Activated naive CD4-positive, alpha-beta T cell treated with anti-CD3 and anti-CD28 coated beads for 36 hours (primary cell): Measurements from ENCODE around the gene DCDC1. TPM values are rescaled to one million over a fixed set of nuclear protein-coding genes. Genes with fewer than 3 reads are reported as not detected.
"Not testable (repeated sequence)": the region's sequence is repeated elsewhere in the genome, so short reads cannot be mapped to it uniquely, and the experiment has no call there.

ENCODE experiments used
- CTCF ChIA-PET: fragments of 350-600 bp; sonication (Branson Sonifier 250); formaldehyde crosslinking; loops from one replicate; lab custom pipeline; 2021; ENCODE audit warnings: antibody characterized with exemption; lab: Charles Lee
- DNase-seq: peaks from one replicate; pipeline ENCODE4 v3.0.0-alpha.2; 2020
- H3K27ac Mint-ChIP-seq: one replicate; pipeline ENCODE4 v1.8.0; 2021; ENCODE audit warnings: mild to moderate bottlenecking, mixed read lengths
- H3K27me3 Mint-ChIP-seq: one replicate; pipeline ENCODE4 v1.8.0; 2021; ENCODE audit warnings: low read depth, mixed read lengths
- H3K36me3 Mint-ChIP-seq: one replicate; pipeline ENCODE4 v1.8.0; 2021; ENCODE audit warnings: low read depth, mixed read lengths
- H3K4me1 Mint-ChIP-seq: one replicate; pipeline ENCODE4 v1.8.0; 2021; ENCODE audit warnings: low read depth, mixed read lengths
- H3K4me3 Mint-ChIP-seq: one replicate; pipeline ENCODE4 v1.8.0; 2021; ENCODE audit warnings: mild to moderate bottlenecking, moderate library complexity, mixed read lengths
- H3K9me3 Mint-ChIP-seq: one replicate; pipeline ENCODE4 v1.8.0; 2021; ENCODE audit warnings: mixed read lengths
- intact Hi-C: fragments of 100-400 bp; cut with micrococcal nuclease; formaldehyde crosslinking; loops from one replicate; pipeline ENCODE4 v1.15.1; 2023
- total RNA-seq, 2 experiments: library from RNA; stranded (reverse); gene quantifications; one replicate each; pipeline ENCODE4 v1.2.3, GENCODE V29; 2021

DCDC1 gene
- total RNA-seq, 2 experiments from 2014 or later: 0.25 TPM; not detected in 1

GRCh38 chr11:30990625-30991296, 378.8 kb downstream of the DCDC1 start:
- Mint-ChIP-seq H3K36me3 (no peaks in the 10 kb centered on the region), H3K27me3 (no peaks in the 10 kb centered on the region)
- intact Hi-C loops: no loop called here

GRCh38 chr11:30987819-30988218, 381.7 kb downstream of the DCDC1 start:
- H3K36me3 Mint-ChIP-seq: no peaks in the 10 kb centered on the region
- CTCF ChIA-PET: no interaction called here
- no peak for DNase-seq
- no peaks in the 10 kb centered on the region for H3K9me3 Mint-ChIP-seq
- H3K4me1 Mint-ChIP-seq: no peaks in the 10 kb centered on the region
- intact Hi-C loops: no loop called here
- no peak overlapping the region for H3K27ac Mint-ChIP-seq
- H3K27me3 Mint-ChIP-seq: no peaks in the 10 kb centered on the region
- no peak overlapping the region for H3K4me3 Mint-ChIP-seq

More at GRCh38 chr11:30990625-30991296, 378.8 kb downstream of the DCDC1 start:
- DNase-seq: no peak
- CTCF ChIA-PET: no interaction called here
- Mint-ChIP-seq H3K9me3 (no peaks in the 10 kb centered on the region), H3K4me1 (no peaks in the 10 kb centered on the region), H3K27ac (no peak overlapping the region), H3K4me3 (no peak overlapping the region)

GRCh38 chr11:30985536-30985935, 384.0 kb downstream of the DCDC1 start:
- no peaks in the 10 kb centered on the region for H3K27me3 Mint-ChIP-seq
- no peaks in the 10 kb centered on the region for H3K9me3 Mint-ChIP-seq
- no peak overlapping the region for H3K4me3 Mint-ChIP-seq
- H3K4me1 Mint-ChIP-seq: no peaks in the 10 kb centered on the region
- DNase-seq: no peak
- intact Hi-C loops: no loop called here
- CTCF ChIA-PET: no interaction called here
- no peak overlapping the region for H3K27ac Mint-ChIP-seq
- no peaks in the 10 kb centered on the region for H3K36me3 Mint-ChIP-seq

- CTCF ChIA-PET: no interaction called here
- DNase-seq: no peak
- H3K4me1 Mint-ChIP-seq: no peaks in the 10 kb centered on the region
- no peaks in the 10 kb centered on the region for H3K36me3 Mint-ChIP-seq
- H3K27me3 Mint-ChIP-seq: no peaks in the 10 kb centered on the region
- no peak overlapping the region for H3K4me3 Mint-ChIP-seq
- H3K27ac Mint-ChIP-seq: no peak overlapping the region
- intact Hi-C loops: no loop called here
- H3K9me3 Mint-ChIP-seq: no peaks in the 10 kb centered on the region
Measured at GRCh38 chr11:30984827-30985226, 384.7 kb downstream of the DCDC1 start.

GRCh38 chr11:30984442-30984816, 385.1 kb downstream of the DCDC1 start:
- CTCF ChIA-PET: no interaction called here
- H3K27me3 Mint-ChIP-seq: no peaks in the 10 kb centered on the region

GRCh38 chr11:30983776-30984441, 385.6 kb downstream of the DCDC1 start:
- DNase-seq: no peak
- no peaks in the 10 kb centered on the region for H3K27me3 Mint-ChIP-seq
- H3K4me3 Mint-ChIP-seq: no peak overlapping the region
- no peaks in the 10 kb centered on the region for H3K9me3 Mint-ChIP-seq
- H3K4me1 Mint-ChIP-seq: no peaks in the 10 kb centered on the region
- CTCF ChIA-PET: no interaction called here
- H3K36me3 Mint-ChIP-seq: no peaks in the 10 kb centered on the region
- H3K27ac Mint-ChIP-seq: no peak overlapping the region
- intact Hi-C loops: no loop called here

More at GRCh38 chr11:30984442-30984816, 385.1 kb downstream of the DCDC1 start:
- Mint-ChIP-seq H3K9me3 (no peaks in the 10 kb centered on the region), H3K36me3 (no peaks in the 10 kb centered on the region), H3K4me3 (no peak overlapping the region), H3K4me1 (no peaks in the 10 kb centered on the region), H3K27ac (no peak overlapping the region)
- no peak for DNase-seq
- intact Hi-C loops: no loop called here

- no peak overlapping the region for H3K27ac Mint-ChIP-seq
- no peak overlapping the region for H3K4me3 Mint-ChIP-seq
- DNase-seq: no peak
- H3K36me3 Mint-ChIP-seq: no peaks in the 10 kb centered on the region
- no peaks in the 10 kb centered on the region for H3K9me3 Mint-ChIP-seq
- intact Hi-C loops: no loop called here
- H3K4me1 Mint-ChIP-seq: no peaks in the 10 kb centered on the region
- H3K27me3 Mint-ChIP-seq: no peaks in the 10 kb centered on the region
- CTCF ChIA-PET: no interaction called here
Measured at GRCh38 chr11:30983143-30983542, 386.4 kb downstream of the DCDC1 start.

GRCh38 chr11:30967579-30967978, 402.0 kb downstream of the DCDC1 start:
- Mint-ChIP-seq H3K27me3 (peaks cover 2% of the 10 kb centered on the region), H3K36me3 (no peaks in the 10 kb centered on the region), H3K9me3 (peaks cover 10% of the 10 kb centered on the region), H3K4me1 (no peaks in the 10 kb centered on the region), H3K4me3 (no peak overlapping the region), H3K27ac (no peak overlapping the region)
- intact Hi-C loops: loop anchor here (10.0 kb wide), 1 partner anchor 57 kb away; no protein-coding TSS in a partner anchor
- CTCF ChIA-PET: no interaction called here
- no peak for DNase-seq

GRCh38 chr11:30960387-30960992, 409.0 kb downstream of the DCDC1 start:
- CTCF ChIA-PET: no interaction called here
- no peak overlapping the region for H3K27ac Mint-ChIP-seq
- H3K36me3 Mint-ChIP-seq: no peaks in the 10 kb centered on the region
- H3K4me3 Mint-ChIP-seq: no peak overlapping the region
- H3K27me3 Mint-ChIP-seq: no peaks in the 10 kb centered on the region
- intact Hi-C loops: loop anchor here (10.0 kb wide), 1 partner anchor 64 kb away; no protein-coding TSS in a partner anchor
- H3K4me1 Mint-ChIP-seq: no peaks in the 10 kb centered on the region
- peaks cover 3% of the 10 kb centered on the region for H3K9me3 Mint-ChIP-seq
- DNase-seq: no peak

GRCh38 chr11:30956751-30957150, 412.8 kb downstream of the DCDC1 start:
- Mint-ChIP-seq H3K27ac (no peak overlapping the region), H3K9me3 (no peaks in the 10 kb centered on the region), H3K36me3 (no peaks in the 10 kb centered on the region), H3K4me1 (no peaks in the 10 kb centered on the region), H3K4me3 (no peak overlapping the region), H3K27me3 (no peaks in the 10 kb centered on the region)
- CTCF ChIA-PET: no interaction called here
- no peak for DNase-seq
- intact Hi-C loops: no loop called here

- Mint-ChIP-seq H3K9me3 (peaks cover 15% of the 10 kb centered on the region), H3K27ac (no peak overlapping the region), H3K36me3 (no peaks in the 10 kb centered on the region), H3K27me3 (no peaks in the 10 kb centered on the region), H3K4me1 (no peaks in the 10 kb centered on the region), H3K4me3 (no peak overlapping the region)
- no peak for DNase-seq
- CTCF ChIA-PET: no interaction called here
- intact Hi-C loops: no loop called here
Measured at GRCh38 chr11:30949838-30950237, 419.7 kb downstream of the DCDC1 start.

GRCh38 chr11:30947715-30948114, 421.8 kb downstream of the DCDC1 start:
- H3K4me3 Mint-ChIP-seq, H3K27ac Mint-ChIP-seq, H3K36me3 Mint-ChIP-seq, CTCF ChIA-PET, H3K27me3 Mint-ChIP-seq, DNase-seq, intact Hi-C loops, H3K4me1 Mint-ChIP-seq: not testable (repeated sequence)
- peaks cover 15% of the 10 kb centered on the region for H3K9me3 Mint-ChIP-seq

- intact Hi-C loops: no loop called here
- no peaks in the 10 kb centered on the region for H3K36me3 Mint-ChIP-seq
- CTCF ChIA-PET: no interaction called here
- peaks cover 10% of the 10 kb centered on the region for H3K9me3 Mint-ChIP-seq
- no peaks in the 10 kb centered on the region for H3K4me1 Mint-ChIP-seq
- H3K27me3 Mint-ChIP-seq: no peaks in the 10 kb centered on the region
- H3K27ac Mint-ChIP-seq: no peak overlapping the region
- H3K4me3 Mint-ChIP-seq: no peak overlapping the region
- no peak for DNase-seq
Measured at GRCh38 chr11:30938810-30939209, 430.7 kb downstream of the DCDC1 start.
